Measurements from ENCODE around the gene TBX15.

DNA sequence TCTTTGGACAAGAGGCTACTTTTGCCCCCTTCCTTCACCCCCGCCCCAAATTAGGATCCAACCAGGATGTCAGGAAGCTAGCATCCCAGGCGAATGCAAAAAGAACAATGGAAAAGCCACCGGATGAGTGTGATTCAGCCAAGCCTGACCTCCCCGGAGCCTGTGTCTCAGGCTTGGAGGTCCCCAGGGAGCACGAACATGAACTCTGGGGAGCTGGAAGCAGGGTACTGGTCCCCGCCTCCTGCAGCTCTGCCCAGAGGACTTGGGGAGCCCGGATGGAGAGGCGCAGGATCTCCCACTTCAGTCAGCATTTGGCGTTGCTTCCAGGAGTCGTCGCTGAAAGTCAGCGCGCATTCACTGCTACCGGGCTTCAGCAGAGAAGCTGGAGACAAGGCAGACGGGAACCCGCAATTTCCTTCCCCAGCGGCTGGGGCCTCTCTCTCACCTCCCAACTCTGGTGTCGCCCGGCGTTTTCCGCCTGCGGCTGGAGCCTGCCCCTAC is 1.8 kb upstream of the TBX15 start:
- TF ChIP-seq CTCF (IDR thresholded peaks at IDR 0.05; ENCODE audit: low read depth, low read length) (no peak), POLR2A (IDR thresholded peaks at IDR 0.05; ENCODE audit: extremely low read depth, insufficient read length) (no peak)
